Measurements from ENCODE around the gene SLC28A3.
"Not testable (repeated sequence)": the region's sequence is repeated elsewhere in the genome, so short reads cannot be mapped to it uniquely, and the experiment has no call there.

Gene SLC28A3, protein sequence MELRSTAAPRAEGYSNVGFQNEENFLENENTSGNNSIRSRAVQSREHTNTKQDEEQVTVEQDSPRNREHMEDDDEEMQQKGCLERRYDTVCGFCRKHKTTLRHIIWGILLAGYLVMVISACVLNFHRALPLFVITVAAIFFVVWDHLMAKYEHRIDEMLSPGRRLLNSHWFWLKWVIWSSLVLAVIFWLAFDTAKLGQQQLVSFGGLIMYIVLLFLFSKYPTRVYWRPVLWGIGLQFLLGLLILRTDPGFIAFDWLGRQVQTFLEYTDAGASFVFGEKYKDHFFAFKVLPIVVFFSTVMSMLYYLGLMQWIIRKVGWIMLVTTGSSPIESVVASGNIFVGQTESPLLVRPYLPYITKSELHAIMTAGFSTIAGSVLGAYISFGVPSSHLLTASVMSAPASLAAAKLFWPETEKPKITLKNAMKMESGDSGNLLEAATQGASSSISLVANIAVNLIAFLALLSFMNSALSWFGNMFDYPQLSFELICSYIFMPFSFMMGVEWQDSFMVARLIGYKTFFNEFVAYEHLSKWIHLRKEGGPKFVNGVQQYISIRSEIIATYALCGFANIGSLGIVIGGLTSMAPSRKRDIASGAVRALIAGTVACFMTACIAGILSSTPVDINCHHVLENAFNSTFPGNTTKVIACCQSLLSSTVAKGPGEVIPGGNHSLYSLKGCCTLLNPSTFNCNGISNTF

DNA sequence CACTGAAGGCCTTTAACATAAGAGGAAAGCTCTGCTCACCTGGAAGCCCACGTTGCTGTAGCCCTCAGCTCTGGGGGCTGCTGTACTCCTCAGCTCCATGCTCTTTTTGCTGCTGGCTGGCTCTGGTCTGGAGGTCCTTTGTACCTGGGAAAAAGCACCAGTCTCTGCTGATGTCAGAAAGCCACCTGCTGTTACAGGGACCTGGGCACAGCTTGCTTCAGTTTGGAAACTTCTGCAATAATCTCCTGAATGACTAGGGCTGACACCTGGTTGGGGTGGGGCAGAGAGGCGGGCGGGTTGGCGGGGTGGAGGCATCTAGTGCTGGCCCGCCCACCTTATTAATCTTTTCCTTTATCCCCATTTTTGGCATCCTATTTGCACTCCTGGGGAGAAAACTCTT, at the start of gene SLC28A3:
SLC28A3 (minus strand) TSS at position 224 of the 400 bp plus-strand sequence; CDS start at position 99, 125 bp downstream.
- no peak for DNase-seq (ENCODE audit: low spot score)

DNA sequence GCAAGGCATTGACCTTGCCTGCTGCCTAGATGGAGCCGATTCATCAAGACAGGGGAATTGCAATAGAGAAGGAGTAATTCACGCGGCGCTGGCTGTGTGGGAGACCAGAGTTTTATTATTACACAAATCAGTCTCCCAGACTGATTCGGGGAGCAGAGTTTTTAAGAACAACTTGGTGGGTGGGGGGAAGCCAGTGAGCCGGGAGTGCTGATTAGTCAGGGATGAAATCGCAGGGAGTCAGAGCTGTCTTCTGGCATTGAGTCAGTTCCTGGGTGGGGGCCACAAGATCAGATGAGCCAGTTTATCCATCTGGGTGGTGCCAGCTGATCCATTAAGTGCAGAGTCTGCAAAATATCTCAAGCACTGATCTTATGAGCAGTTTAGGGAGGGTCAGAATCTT, 49.7 kb upstream of the SLC28A3 start:
- not testable (repeated sequence) for DNase-seq (ENCODE audit: low spot score)

DNA sequence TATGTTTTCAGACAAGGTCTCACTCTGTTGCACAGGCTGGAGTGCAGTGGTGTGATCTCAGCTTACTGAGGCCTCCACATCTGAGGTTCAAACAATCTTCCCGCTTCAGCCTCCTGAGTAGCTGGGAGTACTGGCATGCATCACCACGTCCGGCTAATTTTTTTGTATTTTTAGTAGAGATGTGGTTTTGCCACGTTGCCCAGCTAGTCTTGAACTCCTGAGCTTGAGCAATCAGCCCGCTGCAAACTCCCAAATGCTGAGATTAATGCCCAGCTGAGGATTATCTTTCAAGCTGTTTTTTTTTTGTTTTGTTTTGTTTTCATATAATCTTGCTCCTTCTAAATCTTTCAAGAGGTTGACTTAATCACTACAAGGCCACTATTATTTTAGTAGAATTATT, 47.3 kb upstream of the SLC28A3 start:
- DNase-seq (ENCODE audit: low spot score): no peak

DNA sequence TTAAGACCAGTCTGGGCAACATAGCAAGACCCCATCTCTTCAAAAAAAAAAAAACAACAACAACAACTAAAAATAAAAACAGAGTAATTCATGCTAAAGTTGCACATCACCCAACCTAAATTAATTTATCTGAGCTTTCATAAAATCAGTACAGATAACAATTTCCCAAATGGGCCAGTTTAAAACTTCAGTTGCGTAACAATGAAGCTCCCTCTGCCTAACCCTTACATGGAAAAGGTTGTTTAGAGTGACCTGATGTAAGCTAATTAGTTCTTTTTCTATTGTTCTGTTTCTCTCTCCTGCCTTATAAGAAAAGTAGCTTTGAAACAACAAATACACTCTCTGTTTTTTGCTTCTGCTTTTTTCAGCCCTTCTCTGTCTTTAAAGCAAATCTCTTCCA, 46.2 kb upstream of the SLC28A3 start:
- DNase-seq (ENCODE audit: low spot score): no peak

DNA sequence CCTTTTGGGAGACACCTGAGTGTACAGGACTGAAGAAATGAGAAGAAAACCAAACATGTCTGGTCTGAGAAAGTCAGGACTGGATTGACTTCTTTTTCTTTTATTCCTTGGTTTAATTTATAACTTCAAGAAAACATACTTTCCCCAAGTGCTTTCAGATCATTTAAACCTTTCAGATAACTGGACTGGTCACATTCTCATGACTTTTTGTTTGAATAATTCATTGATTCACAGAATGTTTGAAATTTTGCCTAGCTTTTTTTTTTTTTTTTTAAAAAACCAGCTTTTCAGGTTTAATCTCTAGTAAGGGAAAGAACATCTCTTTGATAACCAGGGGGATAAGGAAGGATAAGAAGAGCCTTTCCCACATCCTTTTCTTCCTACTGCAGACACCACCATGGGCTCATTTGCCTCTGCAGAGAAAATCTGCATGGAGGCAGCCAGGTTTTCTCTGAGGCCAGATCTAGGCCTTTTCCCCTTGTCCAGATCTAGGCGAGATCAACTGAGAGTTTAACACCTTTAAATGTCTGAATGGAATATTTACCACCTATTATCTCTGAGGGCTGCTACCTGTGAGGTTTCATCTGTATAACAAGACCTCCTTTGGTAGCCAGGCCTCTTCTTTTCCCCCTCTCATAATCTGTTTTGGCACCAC, 45.0 kb upstream of the SLC28A3 start:
- no peak for DNase-seq (ENCODE audit: low spot score)

DNA sequence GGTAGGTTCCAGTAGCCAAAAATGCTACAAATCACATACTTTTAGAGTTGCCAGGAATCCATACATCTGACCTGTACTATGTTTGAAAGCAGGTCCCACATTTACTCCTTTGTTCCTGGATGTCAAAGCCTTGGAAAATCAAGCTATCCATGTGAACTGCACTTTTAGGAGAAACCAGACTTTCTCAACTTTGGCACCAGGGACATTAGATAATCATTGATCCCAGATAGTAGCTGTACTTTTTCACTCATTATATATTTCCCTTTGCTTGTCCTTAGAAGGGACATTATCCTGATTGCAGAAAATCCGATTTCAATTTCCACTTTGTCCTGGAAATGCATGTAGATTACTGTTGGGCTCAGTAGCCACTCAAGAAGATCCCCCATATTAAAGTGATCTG, 44.1 kb upstream of the SLC28A3 start:
- DNase-seq (ENCODE audit: low spot score): no peak

DNA sequence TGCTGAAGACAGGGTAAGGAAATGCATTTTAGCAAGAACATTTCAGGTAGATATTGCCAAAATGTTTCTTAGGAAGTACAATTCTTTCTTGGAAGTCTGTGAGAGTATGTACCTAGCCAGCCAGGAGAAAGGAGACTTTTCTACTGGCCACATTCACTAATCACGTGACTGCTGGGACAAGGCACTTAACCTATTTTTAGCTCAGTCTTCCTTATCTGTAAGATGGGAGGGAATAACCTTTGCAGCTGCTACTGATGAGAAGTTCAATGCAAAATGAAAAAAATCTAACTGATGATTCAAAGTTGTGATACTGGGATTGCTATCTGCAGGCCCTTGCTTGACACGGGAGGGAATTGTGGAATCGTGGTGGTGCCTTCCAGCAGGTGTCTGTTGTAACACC, 42.6 kb upstream of the SLC28A3 start:
- no peak for DNase-seq (ENCODE audit: low spot score)

DNA sequence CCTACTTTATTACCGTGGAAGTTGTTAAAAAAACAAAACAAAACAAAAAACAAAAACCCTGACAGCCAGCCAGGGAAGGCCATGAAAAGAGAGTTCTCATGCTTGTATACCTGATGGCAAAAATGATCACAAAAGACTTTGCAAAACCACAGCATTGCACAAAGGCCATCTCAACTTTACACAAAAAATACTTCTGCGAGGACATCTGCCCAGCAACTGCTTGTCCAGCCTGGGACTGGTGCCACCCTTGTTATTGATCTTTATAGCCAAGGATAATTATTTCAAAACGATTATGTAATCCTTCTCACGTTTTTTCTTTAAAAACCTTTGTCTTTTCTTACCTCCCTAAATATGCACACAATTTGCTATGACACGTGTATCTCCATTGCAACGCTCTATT, 42.2 kb upstream of the SLC28A3 start:
- no peak for DNase-seq (ENCODE audit: low spot score)

DNA sequence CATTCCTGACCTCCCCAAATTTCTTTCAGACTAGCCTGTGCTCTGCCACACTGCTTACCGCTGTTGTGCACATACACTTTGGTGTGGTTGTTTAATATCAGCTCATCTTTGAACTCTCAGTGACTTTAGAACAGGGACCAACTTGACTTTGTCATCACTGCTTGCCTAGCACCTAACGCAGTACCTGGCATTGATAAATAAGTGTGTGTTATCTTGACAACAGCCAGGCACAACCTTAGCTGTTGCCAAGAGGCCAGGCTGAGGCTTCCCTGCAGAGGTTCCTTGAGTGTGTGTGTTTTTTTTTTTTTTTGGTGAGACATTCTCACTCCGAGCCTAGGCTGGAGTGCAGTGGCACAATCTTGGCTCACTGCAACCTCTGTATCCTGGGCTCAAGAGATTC, 41.0 kb upstream of the SLC28A3 start:
- no peak for DNase-seq (ENCODE audit: low spot score)

DNA sequence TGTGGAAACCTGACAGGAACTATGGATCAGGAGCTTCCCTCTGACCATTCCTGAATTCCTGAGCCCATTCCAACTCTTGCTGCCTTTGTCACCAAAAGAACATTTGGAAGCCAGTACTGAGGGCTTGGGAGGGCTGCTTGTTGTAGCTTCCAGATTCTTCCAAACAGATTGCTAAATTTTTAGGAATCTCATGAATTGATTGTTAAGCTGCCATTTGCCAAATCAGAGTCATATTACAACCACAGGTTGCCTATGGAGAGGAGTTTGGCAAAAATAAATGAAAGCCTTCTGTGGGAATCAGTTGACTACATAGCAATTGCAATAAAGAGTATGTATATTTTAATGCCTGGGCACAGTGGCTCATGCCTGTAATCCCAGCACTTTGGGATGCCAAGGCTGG, 39.2 kb upstream of the SLC28A3 start:
- no peak for DNase-seq (ENCODE audit: low spot score)

DNA sequence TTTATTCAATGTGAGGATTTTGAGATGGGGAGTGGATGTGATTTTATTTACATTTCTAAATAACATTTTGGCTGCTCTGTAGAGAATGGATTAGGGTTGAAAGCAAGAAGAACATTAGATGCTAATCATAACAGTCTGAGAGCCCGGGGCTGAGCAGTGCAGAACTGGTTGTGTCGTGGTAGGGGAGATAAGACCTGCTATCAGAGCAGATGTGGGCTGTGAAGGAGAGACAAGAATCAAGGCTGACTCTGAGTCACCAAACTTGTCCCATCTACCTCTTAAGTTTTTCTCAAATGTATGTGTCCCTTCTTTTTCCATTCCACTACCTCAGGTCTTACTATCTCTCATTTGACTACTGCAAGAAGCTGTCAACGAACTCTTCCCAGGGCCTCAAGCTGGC, 35.4 kb upstream of the SLC28A3 start:
- DNase-seq (ENCODE audit: low spot score): no peak

DNA sequence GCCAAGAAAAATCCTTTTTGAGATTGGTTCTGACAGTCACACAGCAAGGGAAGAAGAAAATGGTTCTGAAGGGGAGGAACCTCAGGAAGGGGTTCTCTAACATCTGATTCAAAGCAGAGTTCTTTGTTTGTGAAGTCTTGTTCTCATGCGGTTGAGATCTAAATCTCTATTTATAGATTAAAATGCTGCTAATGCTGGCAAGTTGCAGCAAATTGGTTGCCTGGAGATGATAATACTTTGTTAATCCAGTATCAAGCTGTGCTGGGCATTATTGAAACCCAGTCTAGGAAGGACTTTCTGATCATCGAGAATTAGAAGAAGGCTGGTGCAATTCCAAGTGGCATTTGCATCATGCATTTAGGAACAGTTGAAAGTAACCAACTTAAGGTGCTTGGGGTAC, 34.0 kb upstream of the SLC28A3 start:
- DNase-seq (ENCODE audit: low spot score): no peak

DNA sequence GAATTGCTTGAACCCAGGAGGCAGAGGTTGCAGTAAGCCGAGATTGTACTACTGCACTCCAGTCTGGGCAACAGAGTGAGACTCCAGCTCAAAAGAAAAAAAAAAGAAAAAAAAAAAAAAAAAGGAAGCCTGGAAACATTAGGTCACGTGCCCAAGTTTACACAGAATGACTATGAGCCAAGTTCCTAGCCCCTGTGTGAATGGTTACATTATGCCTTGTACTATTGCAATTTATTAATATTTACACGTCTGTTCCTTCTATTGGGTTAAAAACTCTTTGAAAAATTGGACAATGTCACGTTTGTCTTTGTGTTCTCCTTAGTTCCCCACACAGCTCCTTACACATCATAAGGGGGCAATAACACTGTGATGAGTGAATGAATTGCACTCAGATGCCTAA, 33.5 kb upstream of the SLC28A3 start:
- no peak for DNase-seq (ENCODE audit: low spot score)

DNA sequence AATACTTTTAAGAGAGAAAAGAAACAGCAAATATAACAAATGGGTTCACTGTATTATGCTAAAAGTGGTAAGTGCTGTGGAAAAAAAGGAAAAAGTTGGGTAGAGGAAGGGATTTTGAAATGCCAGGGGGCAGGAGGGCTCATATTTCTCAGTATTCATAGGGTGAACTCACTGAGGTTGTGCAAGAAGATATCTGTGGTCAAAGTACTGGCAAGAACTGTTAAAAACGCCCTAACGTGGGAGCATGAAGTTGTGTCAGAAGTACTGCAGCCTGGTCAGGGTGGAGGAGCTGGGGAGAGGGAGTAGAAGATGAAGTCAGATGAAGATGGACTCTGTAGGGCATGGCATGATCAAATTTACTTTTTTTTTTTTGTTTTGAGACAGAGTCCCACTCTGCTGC, 31.2 kb upstream of the SLC28A3 start:
- no peak for DNase-seq (ENCODE audit: low spot score)

DNA sequence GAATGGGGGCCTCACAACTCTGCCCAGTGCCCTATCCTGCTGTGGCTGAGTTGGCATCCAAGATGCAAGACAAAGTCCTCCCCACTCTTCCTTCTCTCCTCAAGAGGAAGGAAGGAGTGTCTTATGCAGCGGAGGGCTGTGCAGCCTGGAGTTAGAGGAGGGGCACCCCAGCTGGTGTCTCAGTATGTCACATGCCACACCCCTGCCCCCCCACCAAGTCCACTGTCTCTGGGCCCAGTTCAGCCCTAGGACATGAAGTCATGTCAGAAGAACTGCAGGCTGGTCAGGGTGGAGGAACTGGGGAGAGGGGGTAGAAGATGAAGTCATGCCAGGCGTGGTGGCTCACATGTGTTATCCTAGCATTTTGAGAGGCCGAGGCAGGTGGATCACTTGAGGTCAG, 28.0 kb upstream of the SLC28A3 start:
- no peak for DNase-seq (ENCODE audit: low spot score)

DNA sequence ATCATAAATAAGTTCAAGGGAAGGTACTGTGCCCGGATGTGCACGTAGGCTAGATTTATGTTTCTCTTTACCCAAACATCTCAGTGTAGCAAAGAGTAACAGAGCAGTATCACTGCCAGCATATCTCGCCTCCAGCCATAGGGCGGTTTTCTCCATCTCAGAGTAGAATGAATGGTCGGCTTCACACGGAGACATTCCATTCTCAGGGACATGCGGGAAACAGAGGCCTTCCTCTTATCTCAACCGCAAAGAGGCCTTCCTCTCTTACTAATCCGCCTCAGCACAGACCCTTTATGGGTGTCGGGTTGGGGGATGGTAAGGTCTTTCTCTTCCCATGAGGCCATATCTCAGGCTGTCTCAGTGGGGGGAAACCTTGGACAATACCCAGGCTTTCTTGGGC, 27.2 kb upstream of the SLC28A3 start:
- not testable (repeated sequence) for DNase-seq (ENCODE audit: low spot score)

DNA sequence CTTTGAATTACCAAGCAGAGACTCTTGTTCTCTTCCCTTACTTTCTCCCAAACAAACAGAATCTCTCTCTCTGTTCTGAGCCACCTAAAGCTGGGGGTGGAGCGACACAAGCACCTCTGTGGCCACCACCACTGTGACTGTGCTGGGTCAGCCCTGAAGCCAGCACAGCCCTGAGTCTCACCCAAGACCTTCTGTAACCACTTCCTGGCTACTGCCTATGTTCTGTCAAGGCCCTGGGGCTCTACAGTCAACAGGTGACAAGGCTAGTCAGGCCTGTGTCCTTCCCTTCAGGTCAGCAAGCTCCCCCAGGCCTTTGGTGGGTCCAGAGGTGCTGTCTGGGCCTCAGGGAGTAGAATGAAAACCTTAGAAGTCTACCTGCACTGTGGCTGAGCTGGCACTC, 26.1 kb upstream of the SLC28A3 start:
- DNase-seq (ENCODE audit: low spot score): no peak

DNA sequence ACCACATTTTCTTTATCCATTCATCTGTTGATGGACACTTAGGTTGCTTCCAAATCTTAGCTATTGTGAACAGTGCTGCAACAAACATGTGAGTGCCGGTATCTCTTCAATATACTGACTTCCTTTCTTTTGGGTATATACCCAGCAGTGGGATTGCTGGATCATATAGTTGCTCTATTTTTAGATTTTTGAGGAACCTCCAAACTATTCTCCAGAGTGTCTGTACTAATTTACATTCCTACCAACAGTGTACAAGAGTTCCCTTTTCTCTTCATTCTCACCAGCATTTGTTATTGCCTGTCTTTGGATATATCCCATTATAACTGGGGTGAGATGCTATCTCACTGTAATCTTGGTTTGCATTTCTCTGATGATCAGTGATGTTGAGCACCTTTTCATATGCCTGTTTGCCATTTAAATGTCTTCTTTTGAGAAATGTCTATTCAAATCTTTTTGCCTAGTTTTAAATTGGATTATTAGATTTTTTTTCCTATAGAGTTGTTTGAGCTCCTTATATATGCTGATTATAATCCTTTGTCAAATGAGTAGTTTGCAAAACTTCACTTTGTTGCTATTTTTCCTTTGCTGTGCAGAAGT, 24.4 kb upstream of the SLC28A3 start:
- DNase-seq (ENCODE audit: low spot score): not testable (repeated sequence)

DNA sequence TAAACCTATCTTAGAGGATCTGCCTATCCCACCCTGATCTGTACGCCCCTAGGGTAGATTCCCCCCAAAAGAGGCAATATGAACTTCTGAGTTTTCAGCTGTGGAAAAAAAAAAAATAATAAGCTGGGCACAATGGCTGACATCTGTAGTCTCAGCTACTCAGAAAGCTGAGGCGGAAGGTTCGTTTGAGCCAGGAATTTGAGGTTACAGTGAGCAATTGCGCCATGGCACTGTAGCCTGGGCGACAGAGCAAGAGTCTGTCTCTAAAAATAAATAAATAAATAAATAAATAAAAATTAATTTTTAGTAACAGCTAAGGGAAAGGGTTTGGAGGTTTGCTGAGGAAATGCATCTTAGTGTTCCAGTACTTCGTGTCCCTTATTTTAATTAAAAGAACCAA, 21.1 kb upstream of the SLC28A3 start:
- no peak for DNase-seq (ENCODE audit: low spot score)

DNA sequence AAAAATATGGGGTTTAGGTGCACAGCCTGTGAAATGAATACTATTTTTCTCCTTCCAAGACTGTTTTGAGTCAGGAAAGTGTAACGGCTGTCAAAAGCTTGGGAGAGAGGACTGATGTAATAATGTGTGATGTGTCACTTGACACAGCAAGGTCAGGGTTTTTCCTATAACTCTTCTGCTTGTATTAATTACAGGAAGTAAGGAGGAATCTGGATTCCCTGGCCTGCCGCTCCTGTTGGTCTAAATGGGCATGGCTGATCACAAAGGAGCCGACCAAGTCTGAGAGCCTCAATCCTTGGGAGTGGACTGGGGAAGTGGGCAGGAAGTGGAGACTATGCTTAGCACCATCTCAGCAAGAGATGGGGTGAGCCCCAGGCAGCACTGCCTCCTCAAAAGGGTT, 16.7 kb upstream of the SLC28A3 start:
- no peak for DNase-seq (ENCODE audit: low spot score)

DNA sequence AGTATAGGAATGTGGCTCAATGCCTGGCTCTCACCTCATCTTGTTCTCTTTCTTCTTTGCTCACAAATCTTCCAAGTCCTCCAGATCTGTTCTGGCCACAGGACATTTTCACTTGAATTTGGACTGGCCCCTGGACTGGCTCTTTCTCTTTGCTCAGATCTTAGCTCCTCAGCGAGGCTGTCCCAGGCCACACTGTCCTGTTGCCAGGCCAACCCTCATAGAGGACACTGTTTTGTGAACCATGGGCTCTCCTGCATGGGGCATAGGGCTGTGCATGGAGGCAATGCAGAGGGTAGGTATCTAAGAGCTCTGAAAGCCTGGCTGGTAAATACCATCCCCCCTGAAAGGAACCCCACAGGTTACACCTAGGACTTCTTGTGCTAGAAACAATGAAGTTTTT, 13.5 kb upstream of the SLC28A3 start:
- DNase-seq (ENCODE audit: low spot score): no peak

DNA sequence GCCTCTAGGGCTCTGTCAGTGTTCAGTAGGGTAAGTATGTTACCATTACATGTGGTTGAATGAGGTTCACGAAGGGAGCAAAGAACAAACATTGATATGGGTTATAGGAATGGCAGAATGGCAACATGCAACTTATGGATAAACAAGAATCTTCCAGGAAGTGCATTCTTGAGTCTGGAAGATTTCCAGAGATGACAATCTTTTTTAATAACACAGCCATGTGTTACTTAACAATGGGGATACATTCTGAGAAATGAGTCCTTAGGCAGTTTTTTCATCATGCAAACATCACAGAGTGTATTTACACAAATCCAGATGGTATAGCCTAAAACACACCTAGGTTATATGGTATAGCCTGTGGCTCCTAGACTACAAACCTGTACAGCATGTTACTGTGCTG, 9.1 kb upstream of the SLC28A3 start:
- no peak for DNase-seq (ENCODE audit: low spot score)

DNA sequence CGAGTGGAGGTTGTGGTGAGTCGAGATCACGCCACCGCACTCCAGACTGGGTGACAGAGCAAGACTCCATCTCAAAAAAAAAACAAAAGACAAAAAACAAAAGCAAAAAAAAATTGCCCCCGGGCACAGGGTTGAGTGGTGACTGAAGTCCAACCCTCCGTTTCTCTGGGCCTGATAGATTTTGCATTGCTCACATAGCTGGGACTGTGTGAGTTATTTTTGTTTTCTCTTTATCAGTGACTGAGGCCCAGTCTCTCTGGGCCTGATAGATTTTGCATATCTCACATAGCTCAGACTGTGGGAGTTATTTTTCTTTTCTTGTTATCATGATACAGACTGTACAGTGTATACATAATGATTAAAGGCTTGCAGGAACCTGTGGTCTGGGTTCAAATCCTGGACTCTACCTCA, 2.6 kb upstream of the SLC28A3 start:
- no peak for DNase-seq (ENCODE audit: low spot score)
